HepG2 (cell line): Measurements from ENCODE around the gene C22orf31. TPM values are rescaled to one million over a fixed set of nuclear protein-coding genes. Genes with fewer than 3 reads are reported as not detected.
A peak's percentile ranks its signal among the peaks of the same experiment; 100 is the strongest.

Experiments
- HNF4A ChIP-seq: sonication (generic); formaldehyde crosslinking; IDR thresholded peaks from 2 replicates; pipeline ENCODE4 v1.4.0; 2020; ENCODE audit warnings: missing genetic modification reagents
- KDM5A ChIP-seq: fragments of 200-600 bp; sonication (generic); IDR thresholded peaks from 2 replicates; pipeline ENCODE4 v1.7.0; 2018; ENCODE audit warnings: antibody characterized with exemption, mild to moderate bottlenecking, low read length, borderline replicate concordance
- MATR3 ChIP-seq: sonication (generic); formaldehyde crosslinking; IDR thresholded peaks from 2 replicates; pipeline ENCODE4 v1.4.0; 2020; ENCODE audit warnings: missing genetic modification reagents
- MEIS1 ChIP-seq: sonication (generic); formaldehyde crosslinking; IDR thresholded peaks from 2 replicates; pipeline ENCODE4 v1.9.0; 2021; ENCODE audit warnings: mild to moderate bottlenecking, missing genetic modification reagents, moderate library complexity, borderline replicate concordance
- MIER3 ChIP-seq: IDR thresholded peaks from 2 replicates; pipeline ENCODE4 v1.6.1; 2016; ENCODE audit warnings: missing compliant biosample characterization, borderline replicate concordance
- MLLT10 ChIP-seq: sonication (generic); formaldehyde crosslinking; IDR thresholded peaks from 2 replicates; pipeline ENCODE4 v1.4.0; 2020; ENCODE audit warnings: missing genetic modification reagents
- NBN ChIP-seq: fragments of 450-650 bp; conservative IDR thresholded peaks from 2 replicates; pipeline ENCODE4 v1.6.1; 2017
- NKX3-1 ChIP-seq: sonication (generic); formaldehyde crosslinking; IDR thresholded peaks from 2 replicates; pipeline ENCODE4 v1.5.0; 2020; ENCODE audit warnings: missing genetic modification reagents
- PCBP1 ChIP-seq: fragments of 200-400 bp; formaldehyde crosslinking; IDR thresholded peaks from 2 replicates; pipeline ENCODE4 v1.6.1; 2017; ENCODE audit warnings: mild to moderate bottlenecking, low read depth, low read length, borderline replicate concordance
- POLR2A ChIP-seq, 2 experiments: IDR thresholded peaks; 2 replicates each; pipeline ENCODE4 v1.6.1; 2011; ENCODE audit warnings: low read depth in 2 of 2, low read length in 2 of 2, mild to moderate bottlenecking in 1 of 2, moderate library complexity in 1 of 2; ENCODE audit not compliant: insufficient read depth in 1 of 2
- POLR2AphosphoS2 ChIP-seq: IDR thresholded peaks from 2 replicates; pipeline ENCODE4 v1.6.1; 2011; ENCODE audit warnings: low read depth, low read length, improper control_type of control experiment
- SAFB2 ChIP-seq: sonication (generic); formaldehyde crosslinking; IDR thresholded peaks from 2 replicates; pipeline ENCODE4 v1.5.1; 2020; ENCODE audit warnings: missing genetic modification reagents, low read depth, mild to moderate bottlenecking, borderline replicate concordance
- SAP130 ChIP-seq: IDR thresholded peaks from 2 replicates; pipeline ENCODE4 v1.6.1; 2016; ENCODE audit warnings: low read depth
- TGIF2 ChIP-seq: IDR thresholded peaks from 2 replicates; pipeline ENCODE4 v1.6.1; 2016; ENCODE audit warnings: control low read depth, missing compliant biosample characterization
- YEATS4 ChIP-seq: sonication (generic); formaldehyde crosslinking; IDR thresholded peaks from 2 replicates; pipeline ENCODE4 v1.4.0; 2020; ENCODE audit warnings: missing genetic modification reagents, borderline replicate concordance
- ZNF143 ChIP-seq: sonication (generic); formaldehyde crosslinking; IDR thresholded peaks from 2 replicates; pipeline ENCODE4 v1.4.0; 2020; ENCODE audit warnings: missing genetic modification reagents
- ZNF225 ChIP-seq: sonication (generic); formaldehyde crosslinking; IDR thresholded peaks from 2 replicates; pipeline ENCODE4 v1.4.0; 2020; ENCODE audit warnings: mild to moderate bottlenecking, missing genetic modification reagents
- ZNF543 ChIP-seq: sonication (generic); formaldehyde crosslinking; IDR thresholded peaks from 2 replicates; pipeline ENCODE4 v1.4.0; 2020; ENCODE audit warnings: mild to moderate bottlenecking, missing genetic modification reagents
- ZNF546 ChIP-seq: sonication (generic); formaldehyde crosslinking; conservative IDR thresholded peaks from 2 replicates; pipeline ENCODE4 v1.8.1; 2023; ENCODE audit warnings: mild to moderate bottlenecking, missing genetic modification reagents
- ZNF788 ChIP-seq: sonication (generic); formaldehyde crosslinking; IDR thresholded peaks from 2 replicates; pipeline ENCODE4 v1.5.0; 2020; ENCODE audit warnings: mild to moderate bottlenecking, missing genetic modification reagents, borderline replicate concordance
- polyA plus RNA-seq, 8 experiments: library from polyadenylated mRNA; depleted of rRNA in 3 of 8; stranded (reverse) in 7 of 8; unstranded in 1 of 8; fragments of >200 nt; fragmentation: Illumina TruSeq in 4 of 8; extraction: Trizol in 4 of 8; gene quantifications; 2 replicates each; pipeline versions ENCODE4 v1.2.1 to v1.2.3, GENCODE V29; 2011 to 2016; ENCODE audit warnings: low read depth in 4 of 8, missing spikeins in 1 of 8, mixed read lengths in 1 of 8; ENCODE audit not compliant: insufficient read depth in 1 of 8
- total RNA-seq, 5 experiments: library from RNA; depleted of rRNA; stranded (reverse); fragments of >200 nt; fragmentation: Illumina TruSeq; extraction: Trizol; gene quantifications; 2 replicates each; pipeline ENCODE4 v1.2.3, GENCODE V29; 2016; ENCODE audit warnings: low read depth in 1 of 5
- TF ChIP-seq, protein P1 (sequence below): sonication (generic); formaldehyde crosslinking; IDR thresholded peaks from 2 replicates; pipeline ENCODE4 v1.4.0; 2020; ENCODE audit warnings: mild to moderate bottlenecking, missing genetic modification reagents
- TF ChIP-seq, protein P2 (sequence below): sonication (generic); formaldehyde crosslinking; IDR thresholded peaks from 2 replicates; pipeline ENCODE4 v1.5.1; 2020; ENCODE audit warnings: mild to moderate bottlenecking, moderate library complexity, missing genetic modification reagents
- TF ChIP-seq, protein P3 (sequence below): sonication (generic); formaldehyde crosslinking; IDR thresholded peaks from 2 replicates; pipeline ENCODE4 v1.4.0; 2020; ENCODE audit warnings: missing genetic modification reagents, borderline replicate concordance

The C22orf31 gene
- total and polyA plus RNA-seq, 2 of the 13 experiments (the other 11 are each of a cell fraction or from before 2014, with no cell fraction given) = not detected

DNA sequence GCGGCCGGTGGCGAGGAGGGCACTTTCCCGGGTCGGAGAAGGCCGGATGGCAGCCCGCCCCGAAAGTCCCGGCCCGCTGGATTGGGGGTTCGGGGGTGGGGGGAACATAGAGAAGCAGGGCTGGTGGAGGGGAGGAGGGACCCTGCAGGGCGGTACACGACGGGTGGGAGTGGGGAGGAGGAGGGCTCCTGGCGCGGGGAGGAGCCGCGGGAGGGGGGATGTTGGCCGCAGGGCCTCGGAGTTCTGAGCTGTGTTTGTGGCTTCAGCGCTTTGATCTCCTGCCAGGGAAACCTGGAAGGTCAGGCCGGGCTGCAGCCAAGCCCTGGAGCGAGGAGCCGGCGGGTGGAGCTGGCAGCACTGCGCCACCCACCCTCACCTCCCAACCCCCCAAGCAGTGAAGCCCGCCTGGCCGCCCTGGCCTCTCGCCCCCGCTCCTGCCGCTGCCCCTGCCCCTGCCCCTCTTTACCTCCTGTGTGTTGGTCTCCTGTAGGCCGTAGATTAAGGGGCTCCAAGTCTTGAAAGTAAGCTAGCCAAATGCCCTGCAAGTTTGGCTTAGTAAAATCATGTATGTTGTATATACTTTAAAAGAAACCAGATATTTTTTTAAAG, 30.9 kb downstream of the C22orf31 start (continued):
- TF ChIP-seq MEIS1 (CRISPR knock-in tag) (peak; percentile 69; the same call in 1 of the 2 replicates), KDM5A (peak; percentile 37; the same call in 1 of the 2 replicates), ZNF546 (peak; percentile 82; the same call in 1 of the 2 replicates), POLR2AphosphoS2 (no peak), ZNF543 (CRISPR knock-in tag) (peak; percentile 88), ZNF788 (CRISPR knock-in tag) (peak; percentile 73), SAP130 (peak; percentile 63), NBN (no peak), MATR3 (CRISPR knock-in tag) (no peak), HNF4A (CRISPR knock-in tag) (peak; percentile 72), ZNF143 (CRISPR knock-in tag) (0 out of 2 replicates have a peak, but pooled peaks have one; percentile 17), MLLT10 (no peak), SAFB2 (CRISPR knock-in tag) (no peak), MIER3 (CRISPR knock-in tag) (peak; percentile 89; the same call in 1 of the 2 replicates), ZNF225 (CRISPR knock-in tag) (no peak), YEATS4 (CRISPR knock-in tag) (peak; percentile 88), TGIF2 (CRISPR knock-in tag) (0 out of 2 replicates have a peak, but pooled peaks have one; percentile 1), POLR2A (IDR thresholded peaks at IDR 0.05; ENCODE audit: insufficient read depth in 1 of 2, low read depth in 2 of 2, low read length in 2 of 2) (no peak; a peak in 2 of 4 replicates), NKX3-1 (CRISPR knock-in tag) (no peak), PCBP1 (peak; percentile 94)
- TF ChIP-seq, protein P1, sequence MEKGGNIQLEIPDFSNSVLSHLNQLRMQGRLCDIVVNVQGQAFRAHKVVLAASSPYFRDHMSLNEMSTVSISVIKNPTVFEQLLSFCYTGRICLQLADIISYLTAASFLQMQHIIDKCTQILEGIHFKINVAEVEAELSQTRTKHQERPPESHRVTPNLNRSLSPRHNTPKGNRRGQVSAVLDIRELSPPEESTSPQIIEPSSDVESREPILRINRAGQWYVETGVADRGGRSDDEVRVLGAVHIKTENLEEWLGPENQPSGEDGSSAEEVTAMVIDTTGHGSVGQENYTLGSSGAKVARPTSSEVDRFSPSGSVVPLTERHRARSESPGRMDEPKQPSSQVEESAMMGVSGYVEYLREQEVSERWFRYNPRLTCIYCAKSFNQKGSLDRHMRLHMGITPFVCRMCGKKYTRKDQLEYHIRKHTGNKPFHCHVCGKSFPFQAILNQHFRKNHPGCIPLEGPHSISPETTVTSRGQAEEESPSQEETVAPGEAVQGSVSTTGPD (CRISPR knock-in tag) = peak; percentile 70
- TF ChIP-seq, protein P2, sequence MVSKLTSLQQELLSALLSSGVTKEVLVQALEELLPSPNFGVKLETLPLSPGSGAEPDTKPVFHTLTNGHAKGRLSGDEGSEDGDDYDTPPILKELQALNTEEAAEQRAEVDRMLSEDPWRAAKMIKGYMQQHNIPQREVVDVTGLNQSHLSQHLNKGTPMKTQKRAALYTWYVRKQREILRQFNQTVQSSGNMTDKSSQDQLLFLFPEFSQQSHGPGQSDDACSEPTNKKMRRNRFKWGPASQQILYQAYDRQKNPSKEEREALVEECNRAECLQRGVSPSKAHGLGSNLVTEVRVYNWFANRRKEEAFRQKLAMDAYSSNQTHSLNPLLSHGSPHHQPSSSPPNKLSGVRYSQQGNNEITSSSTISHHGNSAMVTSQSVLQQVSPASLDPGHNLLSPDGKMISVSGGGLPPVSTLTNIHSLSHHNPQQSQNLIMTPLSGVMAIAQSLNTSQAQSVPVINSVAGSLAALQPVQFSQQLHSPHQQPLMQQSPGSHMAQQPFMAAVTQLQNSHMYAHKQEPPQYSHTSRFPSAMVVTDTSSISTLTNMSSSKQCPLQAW (CRISPR knock-in tag) = no peak
- TF ChIP-seq, protein P3, sequence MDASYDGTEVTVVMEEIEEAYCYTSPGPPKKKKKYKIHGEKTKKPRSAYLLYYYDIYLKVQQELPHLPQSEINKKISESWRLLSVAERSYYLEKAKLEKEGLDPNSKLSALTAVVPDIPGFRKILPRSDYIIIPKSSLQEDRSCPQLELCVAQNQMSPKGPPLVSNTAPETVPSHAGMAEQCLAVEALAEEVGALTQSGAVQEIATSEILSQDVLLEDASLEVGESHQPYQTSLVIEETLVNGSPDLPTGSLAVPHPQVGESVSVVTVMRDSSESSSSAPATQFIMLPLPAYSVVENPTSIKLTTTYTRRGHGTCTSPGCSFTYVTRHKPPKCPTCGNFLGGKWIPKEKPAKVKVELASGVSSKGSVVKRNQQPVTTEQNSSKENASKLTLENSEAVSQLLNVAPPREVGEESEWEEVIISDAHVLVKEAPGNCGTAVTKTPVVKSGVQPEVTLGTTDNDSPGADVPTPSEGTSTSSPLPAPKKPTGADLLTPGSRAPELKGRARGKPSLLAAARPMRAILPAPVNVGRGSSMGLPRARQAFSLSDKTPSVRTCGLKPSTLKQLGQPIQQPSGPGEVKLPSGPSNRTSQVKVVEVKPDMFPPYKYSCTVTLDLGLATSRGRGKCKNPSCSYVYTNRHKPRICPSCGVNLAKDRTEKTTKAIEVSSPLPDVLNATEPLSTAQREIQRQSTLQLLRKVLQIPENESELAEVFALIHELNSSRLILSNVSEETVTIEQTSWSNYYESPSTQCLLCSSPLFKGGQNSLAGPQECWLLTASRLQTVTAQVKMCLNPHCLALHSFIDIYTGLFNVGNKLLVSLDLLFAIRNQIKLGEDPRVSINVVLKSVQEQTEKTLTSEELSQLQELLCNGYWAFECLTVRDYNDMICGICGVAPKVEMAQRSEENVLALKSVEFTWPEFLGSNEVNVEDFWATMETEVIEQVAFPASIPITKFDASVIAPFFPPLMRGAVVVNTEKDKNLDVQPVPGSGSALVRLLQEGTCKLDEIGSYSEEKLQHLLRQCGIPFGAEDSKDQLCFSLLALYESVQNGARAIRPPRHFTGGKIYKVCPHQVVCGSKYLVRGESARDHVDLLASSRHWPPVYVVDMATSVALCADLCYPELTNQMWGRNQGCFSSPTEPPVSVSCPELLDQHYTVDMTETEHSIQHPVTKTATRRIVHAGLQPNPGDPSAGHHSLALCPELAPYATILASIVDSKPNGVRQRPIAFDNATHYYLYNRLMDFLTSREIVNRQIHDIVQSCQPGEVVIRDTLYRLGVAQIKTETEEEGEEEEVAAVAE = no peak
